HS-27A (cell line): ENCODE measurements around the gene ZNF708.
"Not testable (repeated sequence)": the region's sequence is repeated elsewhere in the genome, so short reads cannot be mapped to it uniquely, and the experiment has no call there.

Experiments
- DNase-seq: peaks from one replicate; pipeline ENCODE4 v3.0.0-alpha.2; 2012; ENCODE audit warnings: low read depth, missing footprints

ZNF708 gene

GRCh38 chr19:21328885-21329605 is at the start of gene ZNF708:
TSS of gene ZNF708 (minus strand) at chr19:21329410. CDS start at chr19:21329212, 198 bp downstream.
- peak; percentile 76 for DNase-seq

- no peak for DNase-seq
These were observed 33.1 kb upstream of the ZNF708 start for GRCh38 chr19:21362291-21362690.

GRCh38 chr19:21358768-21359451 is 29.7 kb upstream of the ZNF708 start, which contains the start of gene ZNF738:
TSS of gene ZNF738 (plus strand) at chr19:21359000. CDS start at chr19:21359141, 141 bp downstream.
- peak; percentile 80 for DNase-seq

- DNase-seq = no peak
These were observed 23.6 kb upstream of the ZNF708 start for GRCh38 chr19:21352830-21353229.

- DNase-seq = not testable (repeated sequence)
These were observed 15.6 kb upstream of the ZNF708 start for GRCh38 chr19:21344841-21345240.

DNA sequence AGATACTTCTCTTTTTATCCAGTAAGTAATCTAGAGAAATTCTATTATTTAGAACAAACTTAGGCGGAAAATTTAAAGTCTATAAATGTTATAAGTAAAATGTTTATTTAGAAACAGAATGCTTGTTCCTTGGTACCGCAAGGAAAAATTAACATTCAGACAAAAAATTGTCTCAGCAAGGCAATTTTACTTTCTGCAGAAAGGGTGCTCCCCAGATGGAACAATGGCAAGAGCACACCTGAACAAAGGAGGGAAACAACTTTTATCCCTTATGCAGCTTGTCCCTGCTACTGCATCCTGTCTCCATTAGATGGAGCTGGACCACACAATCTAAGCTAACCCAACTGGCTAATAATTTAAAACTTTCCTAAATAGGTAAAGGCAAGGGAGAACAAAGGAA is 6.5 kb upstream of the ZNF708 start:
- DNase-seq = no peak

DNA sequence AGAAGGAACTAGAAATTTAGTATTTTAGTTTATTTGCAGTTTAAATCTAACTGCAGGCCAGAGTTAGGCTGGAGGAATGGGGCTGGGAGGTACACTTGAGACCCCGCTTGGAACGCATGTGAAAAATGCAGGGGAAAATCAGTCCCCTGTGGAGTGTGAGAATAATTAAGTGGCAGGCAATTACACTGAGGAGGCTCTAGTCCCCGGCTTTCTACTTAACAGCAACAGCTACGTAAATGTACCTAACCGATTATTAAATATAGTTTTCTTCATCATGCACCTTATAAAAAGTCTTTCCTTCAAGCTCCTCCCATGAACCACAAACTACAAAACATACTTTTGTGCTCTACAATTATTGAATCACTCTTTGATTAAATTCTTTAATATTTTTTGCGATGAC is 804 bp downstream of the ZNF708 start:
- no peak for DNase-seq

- DNase-seq = no peak
These were observed 3.0 kb downstream of the ZNF708 start for GRCh38 chr19:21326169-21326568.

GRCh38 chr19:21323000-21323399 is 6.2 kb downstream of the ZNF708 start:
- DNase-seq = no peak

DNA sequence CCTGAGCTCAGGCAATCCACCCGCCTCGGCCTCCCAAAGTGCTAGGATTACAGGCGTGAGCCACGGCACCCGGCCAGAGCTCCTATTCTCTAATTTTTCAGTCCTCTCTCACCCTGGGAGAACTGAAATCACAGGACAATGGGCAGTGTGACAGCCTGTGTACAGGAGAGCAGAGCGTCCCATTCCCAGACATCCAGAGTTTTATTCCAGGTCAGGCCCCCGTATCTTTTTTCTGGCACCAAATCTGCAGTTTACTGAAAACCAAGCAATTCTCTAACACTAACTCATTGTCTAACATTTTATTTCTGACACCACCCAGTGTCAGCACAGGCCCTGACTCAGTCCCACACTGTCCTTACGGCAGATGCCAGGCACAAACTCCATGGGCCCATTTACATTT is 6.7 kb downstream of the ZNF708 start:
- no peak for DNase-seq

- no peak for DNase-seq
These were observed 7.2 kb downstream of the ZNF708 start for GRCh38 chr19:21321996-21322395.

GRCh38 chr19:21321134-21321533 is 8.1 kb downstream of the ZNF708 start:
- no peak for DNase-seq

GRCh38 chr19:21317821-21318220 is 11.4 kb downstream of the ZNF708 start:
- no peak for DNase-seq

DNA sequence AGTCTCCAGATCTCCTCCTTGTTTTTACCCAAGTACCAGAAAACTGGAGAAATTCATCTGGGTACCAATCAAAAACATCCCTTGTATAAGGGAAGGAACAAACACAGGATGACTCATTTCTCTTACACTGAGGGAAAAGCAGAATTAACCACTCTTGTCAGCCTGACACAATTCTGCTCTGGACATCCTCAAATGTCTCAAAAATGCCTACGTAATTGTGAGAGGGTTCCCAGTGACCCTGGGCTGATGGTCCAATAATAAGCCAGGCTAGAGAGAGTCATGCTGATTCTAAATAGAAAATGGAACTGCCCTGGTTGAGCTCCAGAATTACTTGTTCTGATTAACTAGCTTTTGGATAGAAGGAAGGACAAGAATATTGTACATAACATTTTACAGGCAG is 14.5 kb downstream of the ZNF708 start:
- DNase-seq = no peak

GRCh38 chr19:21312807-21313206 is 16.4 kb downstream of the ZNF708 start:
- DNase-seq = not testable (repeated sequence)

DNA sequence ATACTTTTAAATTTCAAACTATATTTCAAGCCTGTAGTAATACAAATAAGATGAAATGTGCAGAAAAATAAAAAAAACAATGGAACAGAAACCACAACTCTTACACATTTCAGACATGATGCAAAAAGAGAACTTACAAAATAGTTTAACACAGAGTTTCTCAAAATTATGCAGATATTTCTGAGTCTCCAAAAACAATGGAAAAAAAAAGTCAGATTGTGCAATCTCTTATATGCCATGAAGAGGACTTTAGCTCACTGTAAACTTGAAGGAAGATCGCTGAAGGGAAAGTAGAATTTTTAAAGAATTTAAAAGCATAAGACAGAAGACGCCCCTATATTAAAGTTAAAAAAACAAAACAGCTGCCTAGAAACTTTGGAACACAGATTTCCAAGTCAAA is 20.4 kb downstream of the ZNF708 start:
- no peak for DNase-seq

- not testable (repeated sequence) for DNase-seq
These were observed 22.2 kb downstream of the ZNF708 start for GRCh38 chr19:21306881-21307479.

- not testable (repeated sequence) for DNase-seq
These were observed 35.4 kb downstream of the ZNF708 start for GRCh38 chr19:21293768-21294167.

DNA sequence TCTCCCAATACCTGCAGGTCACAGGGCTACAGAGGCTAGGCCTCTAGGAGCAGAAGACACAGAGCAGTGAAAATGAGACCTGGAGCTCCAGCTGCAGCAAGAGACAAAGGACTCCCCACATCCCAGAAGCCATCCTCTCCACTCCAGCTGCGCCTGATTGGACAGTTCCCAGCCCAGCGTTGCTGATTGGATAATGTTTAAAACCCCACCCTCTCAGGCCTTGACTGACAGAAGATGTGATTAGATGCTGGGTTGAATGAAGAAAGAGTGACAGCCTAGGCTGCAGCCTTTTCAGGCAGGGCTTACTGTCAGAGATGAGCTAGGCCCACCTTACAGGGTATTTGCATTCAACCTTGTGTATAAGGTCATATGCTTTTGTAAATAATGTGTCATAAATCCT is 59.4 kb downstream of the ZNF708 start:
- DNase-seq = no peak

GRCh38 chr19:21264891-21265290 is 64.3 kb downstream of the ZNF708 start:
- no peak for DNase-seq

- DNase-seq = no peak
These were observed 64.8 kb downstream of the ZNF708 start for GRCh38 chr19:21264416-21264815.

DNA sequence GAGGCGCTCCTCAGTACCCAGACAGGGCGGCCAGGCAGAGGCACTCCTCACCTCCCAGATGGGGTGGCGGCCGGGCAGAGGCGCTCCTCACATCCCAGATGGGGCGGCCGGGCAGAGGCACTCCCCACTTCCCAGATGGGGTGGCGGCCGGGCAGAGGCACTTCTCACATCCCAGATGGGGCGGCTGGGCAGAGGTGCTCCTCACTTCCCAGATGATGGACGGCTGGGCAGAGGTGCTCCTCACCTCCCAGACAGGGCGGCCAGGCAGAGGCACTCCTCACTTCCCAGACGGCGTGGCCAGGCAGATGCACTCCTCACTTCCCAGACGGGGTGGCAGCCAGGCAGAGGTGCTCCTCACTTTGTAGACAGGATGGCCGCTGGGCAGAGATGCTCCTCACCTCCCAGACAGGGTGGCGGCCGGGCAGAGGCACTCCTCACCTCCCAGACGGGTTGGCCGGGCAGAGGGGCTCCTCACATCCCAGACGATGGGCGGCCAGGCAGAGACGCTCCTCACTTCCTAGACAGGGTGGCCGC is 68.3 kb downstream of the ZNF708 start:
- not testable (repeated sequence) for DNase-seq
